IPS-20b (cell line): ENCODE data around the gene MEGF10.
"Not testable (repeated sequence)": the region's sequence is repeated elsewhere in the genome, so short reads cannot be mapped to it uniquely, and the experiment has no call there.

Experiments
- H3K27ac ChIP-seq: one replicate; pipeline ENCODE4 v1.5.1; 2013; ENCODE audit warnings: low read length
- H3K27me3 ChIP-seq: 2 replicates; pipeline ENCODE4 v1.6.1; 2013; ENCODE audit warnings: mild to moderate bottlenecking, low read length, inconsistent platforms; ENCODE audit not compliant: insufficient read depth
- H3K36me3 ChIP-seq: 2 replicates; pipeline ENCODE4 v1.6.1; 2013; ENCODE audit warnings: low read depth, mild to moderate bottlenecking, inconsistent platforms, low read length, moderate library complexity; ENCODE audit not compliant: insufficient read depth
- H3K4me1 ChIP-seq: 2 replicates; pipeline ENCODE4 v1.6.1; 2013; ENCODE audit warnings: mild to moderate bottlenecking, control low read depth, inconsistent platforms, low read length, moderate library complexity; ENCODE audit not compliant: insufficient read depth
- H3K4me3 ChIP-seq: 2 replicates; pipeline ENCODE4 v1.5.1; 2013; ENCODE audit warnings: mild to moderate bottlenecking, low read length, inconsistent platforms
- H3K9ac ChIP-seq: 2 replicates; pipeline ENCODE4 v1.6.1; 2013; ENCODE audit warnings: low read depth, mild to moderate bottlenecking, inconsistent platforms, low read length, moderate library complexity
- H3K9me3 ChIP-seq: 2 replicates; pipeline ENCODE4 v1.6.1; 2013; ENCODE audit warnings: mild to moderate bottlenecking, low read depth, low read length, inconsistent platforms; ENCODE audit not compliant: insufficient read depth

Gene MEGF10

GRCh38 chr5:127299678-127300077 lies 9.1 kb downstream of the MEGF10 start:
- Histone ChIP-seq H3K4me3 (no peak overlapping the region), H3K9me3 (no peaks in the 10 kb centered on the region), H3K4me1 (peaks cover 27% of the 10 kb centered on the region), H3K36me3 (no peaks in the 10 kb centered on the region; the same call in 1 of the 2 replicates), H3K27me3 (no peaks in the 10 kb centered on the region), H3K27ac (no peak overlapping the region), H3K9ac (no peak overlapping the region; the same call in 1 of the 2 replicates)

DNA sequence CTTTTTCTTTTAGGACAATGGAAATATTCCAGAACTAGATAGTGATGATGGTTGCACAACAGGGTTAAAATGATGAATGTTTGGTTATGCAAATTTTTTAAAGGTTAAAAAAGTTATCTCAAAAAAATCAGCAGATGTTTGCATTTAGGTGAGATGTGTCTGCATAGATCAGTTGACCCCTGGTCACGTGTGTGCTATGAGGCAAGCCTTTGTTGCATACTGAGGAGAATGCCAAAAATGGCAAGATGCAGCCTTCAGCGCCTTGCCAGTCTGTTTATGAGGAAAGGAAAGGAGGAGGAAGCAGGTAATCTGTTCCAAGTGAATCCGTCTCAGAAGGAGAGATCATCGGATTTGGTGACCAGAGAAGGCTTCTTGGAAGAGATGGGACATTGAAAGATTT lies 11.9 kb downstream of the MEGF10 start:
- no peak overlapping the region for H3K4me3 ChIP-seq
- H3K4me1 ChIP-seq, result peaks cover 37% of the 10 kb centered on the region
- H3K36me3 ChIP-seq, result no peaks in the 10 kb centered on the region; the same call in 1 of the 2 replicates
- no peak overlapping the region for H3K27ac ChIP-seq
- no peak overlapping the region for H3K9ac ChIP-seq
- H3K9me3 ChIP-seq, result no peaks in the 10 kb centered on the region
- H3K27me3 ChIP-seq, result no peaks in the 10 kb centered on the region

DNA sequence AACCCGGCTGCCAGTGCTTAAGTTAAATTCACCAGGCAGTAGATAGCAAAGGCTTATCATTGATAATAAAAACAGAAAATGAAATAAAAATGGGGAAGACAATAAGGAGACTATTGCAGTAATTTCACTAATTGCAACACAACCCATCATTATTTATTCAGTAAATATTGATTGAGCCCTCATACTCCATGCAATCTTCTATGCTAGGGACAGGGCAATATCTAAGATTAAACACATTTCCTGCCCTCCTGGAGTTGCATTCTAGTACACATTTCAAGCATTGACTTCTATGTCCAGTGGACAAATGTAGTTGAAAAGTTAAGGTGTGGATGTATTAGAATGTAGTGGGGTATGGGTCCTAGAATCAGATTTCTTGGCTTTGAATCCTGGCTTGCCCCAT lies 12.8 kb downstream of the MEGF10 start:
- Histone ChIP-seq H3K9me3 (no peaks in the 10 kb centered on the region), H3K36me3 (no peaks in the 10 kb centered on the region; the same call in 1 of the 2 replicates)

GRCh38 chr5:127305493-127305892 lies 14.9 kb downstream of the MEGF10 start:
- Histone ChIP-seq H3K4me3 (no peak overlapping the region), H3K9me3 (no peaks in the 10 kb centered on the region), H3K36me3 (no peaks in the 10 kb centered on the region; the same call in 1 of the 2 replicates), H3K9ac (no peak overlapping the region), H3K27me3 (no peaks in the 10 kb centered on the region), H3K4me1 (peaks cover 30% of the 10 kb centered on the region), H3K27ac (no peak overlapping the region)

More for the DNA sequence above, 12.8 kb downstream of the MEGF10 start:
- Histone ChIP-seq H3K27ac (no peak overlapping the region), H3K4me1 (peaks cover 38% of the 10 kb centered on the region), H3K27me3 (no peaks in the 10 kb centered on the region), H3K9ac (no peak overlapping the region), H3K4me3 (no peak overlapping the region)

- Histone ChIP-seq H3K27me3 (no peaks in the 10 kb centered on the region), H3K27ac (no peak overlapping the region), H3K4me1 (peaks cover 34% of the 10 kb centered on the region), H3K9me3 (no peaks in the 10 kb centered on the region), H3K36me3 (no peaks in the 10 kb centered on the region; the same call in 1 of the 2 replicates), H3K9ac (no peak overlapping the region), H3K4me3 (no peak overlapping the region)
Observed at GRCh38 chr5:127306036-127306435, 15.4 kb downstream of the MEGF10 start.

DNA sequence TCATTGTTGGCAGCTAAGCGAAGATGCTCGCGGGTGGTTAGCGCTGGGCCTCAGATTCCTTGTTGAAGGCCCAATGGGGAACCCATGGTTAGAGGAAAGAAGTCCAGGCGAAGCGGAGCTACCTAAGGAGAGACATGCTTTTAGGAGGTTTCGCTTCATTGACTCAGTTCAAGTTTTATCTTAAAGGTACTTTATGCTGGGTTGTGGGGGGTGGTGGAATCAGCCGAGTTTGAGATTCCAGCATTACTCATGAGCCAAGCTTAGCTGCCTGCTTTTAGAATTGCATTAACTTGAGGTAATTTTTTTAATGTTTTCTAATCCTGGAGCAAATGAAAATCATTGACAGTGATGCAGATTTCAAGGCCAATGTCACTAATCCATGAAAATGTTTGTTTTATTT lies 16.1 kb downstream of the MEGF10 start:
- no peaks in the 10 kb centered on the region for H3K9me3 ChIP-seq
- H3K4me3 ChIP-seq, result no peak overlapping the region
- H3K27me3 ChIP-seq, result no peaks in the 10 kb centered on the region
- H3K27ac ChIP-seq, result no peak overlapping the region
- H3K4me1 ChIP-seq, result peaks cover 40% of the 10 kb centered on the region
- peak overlapping the region; percentile 52; the same call in 1 of the 2 replicates for H3K9ac ChIP-seq
- H3K36me3 ChIP-seq, result no peaks in the 10 kb centered on the region

DNA sequence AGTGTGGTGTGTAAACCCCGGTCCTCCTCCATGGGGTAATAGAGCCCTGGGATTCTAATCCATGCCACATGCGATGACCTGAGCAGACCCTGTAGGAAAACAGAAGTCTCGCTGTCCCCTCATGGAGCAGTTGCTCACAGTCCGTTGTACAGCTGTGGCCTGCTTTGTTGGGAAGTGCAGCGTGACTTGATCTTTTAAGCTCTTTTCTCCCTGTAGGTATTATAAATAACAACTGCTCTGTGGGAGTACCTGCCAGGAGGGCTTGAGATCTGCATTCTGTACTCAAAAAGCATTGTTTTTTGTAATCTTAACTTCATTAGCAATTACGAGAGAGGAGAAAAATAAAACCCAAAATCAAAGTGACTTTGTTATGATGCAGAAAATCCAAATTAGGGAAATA lies 17.3 kb downstream of the MEGF10 start:
- H3K27me3 ChIP-seq, result no peaks in the 10 kb centered on the region
- H3K36me3 ChIP-seq, result no peaks in the 10 kb centered on the region
- H3K9me3 ChIP-seq, result no peaks in the 10 kb centered on the region
- H3K4me3 ChIP-seq, result 0 out of 2 replicates have a peak overlapping the region, but pooled peaks have one; percentile 23
- H3K9ac ChIP-seq, result peak overlapping the region; percentile 52; the same call in 1 of the 2 replicates
- peak overlapping the region; percentile 60 for H3K27ac ChIP-seq
- H3K4me1 ChIP-seq, result peaks cover 45% of the 10 kb centered on the region

- Histone ChIP-seq H3K4me1 (peaks cover 45% of the 10 kb centered on the region), H3K27ac (peak overlapping the region; percentile 60)
Observed at GRCh38 chr5:127308325-127308724, 17.7 kb downstream of the MEGF10 start.

GRCh38 chr5:127308945-127309344 lies 18.3 kb downstream of the MEGF10 start:
- Histone ChIP-seq H3K27ac (no peak overlapping the region), H3K27me3 (no peaks in the 10 kb centered on the region), H3K9me3 (no peaks in the 10 kb centered on the region), H3K4me1 (peaks cover 45% of the 10 kb centered on the region), H3K36me3 (no peaks in the 10 kb centered on the region), H3K4me3 (no peak overlapping the region), H3K9ac (no peak overlapping the region)

More at GRCh38 chr5:127308325-127308724, 17.7 kb downstream of the MEGF10 start:
- not testable (repeated sequence) for H3K27me3 ChIP-seq, H3K36me3 ChIP-seq, H3K9ac ChIP-seq, H3K9me3 ChIP-seq
- 0 out of 2 replicates have a peak overlapping the region, but pooled peaks have one; percentile 23 for H3K4me3 ChIP-seq

GRCh38 chr5:127311349-127311748 lies 20.8 kb downstream of the MEGF10 start:
- H3K36me3 ChIP-seq, result no peaks in the 10 kb centered on the region
- H3K9ac ChIP-seq, result no peak overlapping the region
- H3K4me1 ChIP-seq, result peaks cover 38% of the 10 kb centered on the region
- no peak overlapping the region for H3K4me3 ChIP-seq
- H3K27me3 ChIP-seq, result no peaks in the 10 kb centered on the region
- no peak overlapping the region for H3K27ac ChIP-seq
- H3K9me3 ChIP-seq, result no peaks in the 10 kb centered on the region

DNA sequence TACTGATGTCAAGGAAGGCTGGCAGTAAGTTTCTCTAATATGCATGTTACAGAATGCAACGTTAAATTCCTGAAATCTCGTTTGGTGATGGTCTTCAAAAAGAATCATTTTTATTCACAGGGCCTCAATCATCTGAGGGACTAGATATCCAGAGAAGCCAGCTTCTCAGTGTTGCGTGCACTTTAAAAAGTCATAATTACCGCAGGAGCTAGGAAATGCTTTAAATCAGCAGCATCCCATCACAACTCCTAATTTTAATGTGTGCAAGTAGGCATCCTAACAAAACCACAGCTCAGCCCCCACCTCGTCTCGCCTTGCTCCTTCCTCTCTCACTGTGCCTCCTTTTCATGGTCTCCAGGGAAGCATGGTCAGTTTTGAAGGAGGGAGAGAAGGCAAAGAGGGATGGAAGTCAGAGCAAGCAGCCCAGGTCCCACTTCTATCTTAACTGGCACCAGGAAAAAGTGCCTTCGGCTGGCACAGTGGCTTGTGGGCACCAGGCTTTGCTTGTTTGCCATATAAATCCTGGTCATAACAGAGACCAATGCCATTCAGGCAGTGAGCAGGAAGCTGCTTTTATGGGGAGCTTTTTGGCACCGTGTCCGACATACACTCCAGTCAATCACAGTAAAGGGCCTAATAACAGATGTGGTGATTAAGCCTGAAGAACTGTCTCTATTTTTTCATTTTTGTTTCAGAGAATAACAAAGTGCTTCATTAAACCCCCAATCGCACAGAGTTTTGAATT lies 21.4 kb downstream of the MEGF10 start:
- H3K9ac ChIP-seq, result peak overlapping the region; percentile 13; the same call in 1 of the 2 replicates
- H3K4me1 ChIP-seq, result peaks cover 35% of the 10 kb centered on the region; the same call in 1 of the 2 replicates
- no peaks in the 10 kb centered on the region for H3K36me3 ChIP-seq
- H3K4me3 ChIP-seq, result no peak overlapping the region
- H3K9me3 ChIP-seq, result no peaks in the 10 kb centered on the region
- H3K27me3 ChIP-seq, result no peaks in the 10 kb centered on the region
- no peak overlapping the region for H3K27ac ChIP-seq

GRCh38 chr5:127313379-127313778 lies 22.8 kb downstream of the MEGF10 start:
- Histone ChIP-seq H3K36me3 (no peaks in the 10 kb centered on the region), H3K27ac (no peak overlapping the region), H3K9ac (no peak overlapping the region), H3K4me1 (peaks cover 24% of the 10 kb centered on the region; the same call in 1 of the 2 replicates), H3K4me3 (no peak overlapping the region), H3K9me3 (no peaks in the 10 kb centered on the region), H3K27me3 (no peaks in the 10 kb centered on the region)
